Measurements from ENCODE around the gene RTF2.

RTF2 gene

GRCh38 chr20:56438284-56438683 lies 30.1 kb upstream of the RTF2 start:
- DNase-seq (ENCODE audit: low read depth, low spot score), result no peak

DNA sequence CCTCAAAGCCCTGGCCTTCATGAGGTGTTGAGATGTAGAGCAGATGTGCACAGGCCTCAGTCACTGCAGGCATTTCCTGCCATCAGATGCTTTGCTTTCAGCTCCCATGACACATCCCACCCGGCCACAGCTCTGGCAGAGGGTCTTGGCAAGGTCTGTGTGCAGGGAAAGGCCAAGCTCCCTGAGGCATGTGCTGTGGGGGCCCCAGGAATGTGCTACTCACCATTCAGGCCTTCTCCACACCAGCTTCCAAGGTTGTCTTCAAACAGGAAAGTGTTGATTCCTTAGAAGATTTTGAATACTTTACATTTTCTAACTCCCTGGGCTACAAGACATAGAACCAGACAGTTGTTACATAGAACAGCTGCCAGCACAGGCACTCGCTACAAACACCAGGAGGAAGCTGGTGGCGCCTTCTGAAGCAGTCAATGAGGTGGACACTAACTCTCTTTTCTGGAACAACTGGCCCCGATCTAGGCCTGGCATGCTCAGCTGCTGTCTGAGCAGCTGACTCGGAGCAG lies 28.6 kb upstream of the RTF2 start:
- DNase-seq (ENCODE audit: low read depth, low spot score), result peak; percentile 47

GRCh38 chr20:56440346-56441007 lies 27.9 kb upstream of the RTF2 start:
- no peak for DNase-seq (ENCODE audit: low read depth, low spot score)

GRCh38 chr20:56442389-56443365 lies 25.8 kb upstream of the RTF2 start:
- no peak for DNase-seq (ENCODE audit: low read depth, low spot score)

DNA sequence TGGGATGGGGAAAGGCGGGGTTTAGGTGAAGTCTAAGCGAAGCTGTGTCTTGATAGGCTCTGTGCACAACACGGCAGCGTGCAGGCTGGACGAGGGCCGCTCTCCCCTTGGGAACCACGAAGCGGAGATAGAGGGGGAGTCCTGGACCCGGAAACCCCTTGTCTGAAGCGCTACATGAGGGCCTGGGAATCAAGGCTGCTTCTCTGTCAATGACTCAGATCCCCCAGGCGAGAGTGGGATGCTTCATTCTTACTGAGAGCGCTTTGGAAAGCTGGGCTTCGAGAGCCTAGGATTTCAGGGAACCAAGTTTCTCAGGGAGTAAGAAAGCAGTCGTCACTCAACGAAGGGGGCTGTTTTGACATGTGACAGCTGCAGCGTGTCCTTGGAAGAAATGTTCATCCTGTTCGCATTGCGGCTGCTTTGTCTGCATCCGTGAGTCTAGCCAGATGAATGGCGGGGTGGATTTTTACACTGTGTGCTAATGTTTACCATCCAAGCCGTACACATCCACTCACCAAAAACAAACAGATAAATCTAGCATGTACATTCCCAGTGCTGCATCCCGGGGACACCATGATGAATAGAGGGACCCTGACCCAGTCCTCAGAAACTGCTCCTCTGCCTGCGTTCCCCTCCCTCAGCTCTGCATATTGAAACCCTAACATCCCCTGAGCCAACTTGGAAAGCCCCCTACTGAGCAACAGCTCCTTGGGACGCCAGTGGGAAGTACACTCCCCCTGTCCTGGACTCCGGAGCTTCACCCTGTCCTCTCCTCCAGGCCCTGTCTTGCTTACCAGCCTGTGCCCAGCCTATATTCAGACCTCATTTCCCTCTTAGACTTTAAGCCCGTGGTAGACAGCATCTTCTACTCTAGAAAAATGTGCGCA lies 24.5 kb upstream of the RTF2 start:
- DNase-seq (ENCODE audit: low read depth, low spot score), result no peak

DNA sequence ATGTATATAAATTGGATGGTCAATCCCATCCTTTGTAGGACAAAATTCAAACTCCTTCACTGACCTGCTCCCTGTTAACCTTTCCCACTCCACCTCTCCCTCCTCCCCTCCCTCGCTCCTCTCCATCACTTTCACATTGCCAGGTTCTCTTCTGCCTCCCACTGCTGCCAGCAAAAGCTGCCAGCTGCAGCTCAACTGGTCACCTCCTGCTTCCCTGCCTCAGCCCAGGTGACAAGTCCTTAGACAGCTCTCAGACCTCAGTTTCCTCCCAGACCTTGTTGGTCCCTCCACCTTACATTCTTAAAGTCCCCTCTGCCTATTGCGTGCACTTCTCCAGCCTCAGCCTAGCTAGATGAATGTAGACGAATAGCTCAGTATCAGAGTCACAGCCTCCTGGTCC lies 23.3 kb upstream of the RTF2 start:
- no peak for DNase-seq (ENCODE audit: low read depth, low spot score)

GRCh38 chr20:56445540-56445939 lies 22.9 kb upstream of the RTF2 start:
- no peak for DNase-seq (ENCODE audit: low read depth, low spot score)

DNA sequence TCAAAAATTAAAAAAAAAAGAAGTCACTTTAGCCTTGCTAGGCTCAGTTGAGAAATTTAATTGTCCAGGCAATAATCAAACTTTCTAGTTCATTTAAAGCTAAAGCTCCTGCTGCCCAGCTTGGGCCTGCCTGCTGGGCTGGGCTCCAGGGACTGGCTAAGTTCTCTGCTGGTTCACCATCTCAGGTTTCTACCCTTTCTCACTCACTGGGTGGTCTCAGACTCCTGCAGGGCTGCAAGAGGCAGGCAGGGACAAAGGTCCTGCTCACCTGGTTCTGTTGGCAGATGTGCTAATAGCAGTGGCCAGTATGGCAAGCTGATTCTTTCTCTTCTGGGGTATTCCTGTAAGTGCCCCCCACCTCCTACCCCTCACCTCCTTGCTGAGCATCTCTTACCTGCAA lies 21.2 kb upstream of the RTF2 start:
- no peak for DNase-seq (ENCODE audit: low read depth, low spot score)

DNA sequence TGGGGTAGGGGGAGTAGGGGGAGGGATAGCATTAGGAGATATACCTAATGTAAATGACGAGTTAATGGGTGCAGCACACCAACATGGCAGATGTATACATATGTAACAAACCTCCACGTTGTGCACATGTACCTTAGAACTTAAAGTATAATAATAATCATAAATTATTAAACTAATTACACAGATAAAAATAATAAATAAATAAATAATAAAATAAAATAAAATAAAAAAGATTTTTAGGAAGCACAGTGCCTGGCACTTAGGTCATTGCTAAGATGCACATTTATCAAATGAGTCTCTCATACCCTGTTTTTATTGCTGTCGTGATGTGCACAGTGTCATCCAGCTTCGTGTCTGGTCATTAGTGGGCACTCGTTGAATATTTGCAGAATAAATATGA lies 19.0 kb upstream of the RTF2 start:
- DNase-seq (ENCODE audit: low read depth, low spot score), result no peak

GRCh38 chr20:56451056-56451765 lies 17.2 kb upstream of the RTF2 start:
- no peak for DNase-seq (ENCODE audit: low read depth, low spot score)

GRCh38 chr20:56453352-56453751 lies 15.1 kb upstream of the RTF2 start:
- DNase-seq (ENCODE audit: low read depth, low spot score), result no peak

DNA sequence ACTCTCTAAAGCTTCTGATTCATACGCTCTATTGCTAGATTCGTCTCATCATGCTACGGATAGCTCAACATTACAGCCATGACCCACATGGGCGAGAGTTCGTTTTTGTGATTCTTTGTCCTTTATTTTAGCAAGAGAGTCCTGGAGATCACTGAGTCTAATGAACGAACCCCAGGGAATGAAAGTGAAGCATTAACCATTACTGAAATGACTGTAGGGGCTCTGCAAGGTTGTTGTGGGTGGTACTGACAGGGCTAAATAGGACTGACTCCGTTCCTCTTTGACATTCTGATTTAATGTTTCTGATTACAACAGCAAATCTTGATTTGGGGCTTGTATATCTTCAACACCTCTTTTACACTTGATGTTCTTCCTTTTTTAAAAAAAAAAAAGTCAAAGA lies 13.7 kb upstream of the RTF2 start:
- no peak for DNase-seq (ENCODE audit: low read depth, low spot score)

DNA sequence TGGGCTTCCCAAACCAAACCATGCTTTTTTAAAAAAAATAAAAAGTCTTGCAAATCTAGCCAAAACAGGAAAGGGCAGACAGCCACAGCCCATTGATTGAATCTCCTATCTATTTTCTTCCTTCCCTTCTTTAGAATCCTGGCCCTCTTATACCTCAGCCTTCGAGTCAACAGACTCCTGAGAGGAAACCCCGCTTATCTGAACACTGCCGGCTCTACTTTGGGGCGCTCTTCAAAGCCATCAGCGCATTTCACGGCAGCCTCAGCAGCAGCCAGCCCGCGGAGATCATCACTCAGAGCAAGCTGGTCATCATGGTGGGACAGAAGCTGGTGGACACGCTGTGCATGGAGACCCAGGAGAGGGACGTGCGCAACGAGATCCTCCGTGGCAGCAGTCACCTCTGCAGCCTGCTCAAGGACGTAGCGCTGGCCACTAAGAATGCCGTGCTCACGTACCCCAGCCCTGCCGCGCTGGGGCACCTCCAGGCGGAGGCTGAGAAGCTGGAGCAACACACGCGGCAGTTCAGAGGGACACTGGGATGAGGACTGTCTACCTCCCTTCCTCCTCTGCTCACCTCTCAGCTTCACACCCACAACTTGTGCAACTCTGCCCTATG lies 10.1 kb upstream of the RTF2 start:
- DNase-seq (ENCODE audit: low read depth, low spot score), result no peak

DNA sequence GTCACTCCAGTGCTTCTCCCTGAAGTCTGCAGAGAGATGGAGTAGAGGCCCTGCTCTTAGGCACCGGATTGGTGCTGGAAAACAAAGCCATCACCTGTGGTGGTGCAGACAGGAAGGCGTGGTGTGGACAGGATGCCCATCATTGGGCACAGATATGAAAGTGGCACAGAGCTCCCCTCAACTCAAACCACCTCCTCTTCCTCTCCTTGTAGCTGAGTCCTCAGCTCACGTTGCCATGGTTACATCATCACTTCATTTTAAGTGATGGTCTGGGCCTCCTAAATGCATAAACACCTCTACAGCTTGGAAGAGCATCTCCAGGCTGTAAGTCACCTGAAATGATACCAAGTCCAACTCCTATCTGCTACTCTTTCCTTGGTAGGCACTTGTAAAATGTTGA lies 8.0 kb upstream of the RTF2 start:
- DNase-seq (ENCODE audit: low read depth, low spot score), result no peak

- no peak for DNase-seq (ENCODE audit: low read depth, low spot score)
Measured at GRCh38 chr20:56461576-56461975, 6.9 kb upstream of the RTF2 start.

GRCh38 chr20:56463428-56463827 lies 5.0 kb upstream of the RTF2 start:
- DNase-seq (ENCODE audit: low read depth, low spot score), result no peak

- DNase-seq (ENCODE audit: low read depth, low spot score), result no peak
Measured at GRCh38 chr20:56465997-56466396, 2.4 kb upstream of the RTF2 start.

- DNase-seq (ENCODE audit: low read depth, low spot score), result no peak
Measured at GRCh38 chr20:56467968-56468315, 485 bp upstream of the RTF2 start.

GRCh38 chr20:56469077-56469449 lies 636 bp downstream of the RTF2 start:
- DNase-seq (ENCODE audit: low read depth, low spot score), result no peak

DNA sequence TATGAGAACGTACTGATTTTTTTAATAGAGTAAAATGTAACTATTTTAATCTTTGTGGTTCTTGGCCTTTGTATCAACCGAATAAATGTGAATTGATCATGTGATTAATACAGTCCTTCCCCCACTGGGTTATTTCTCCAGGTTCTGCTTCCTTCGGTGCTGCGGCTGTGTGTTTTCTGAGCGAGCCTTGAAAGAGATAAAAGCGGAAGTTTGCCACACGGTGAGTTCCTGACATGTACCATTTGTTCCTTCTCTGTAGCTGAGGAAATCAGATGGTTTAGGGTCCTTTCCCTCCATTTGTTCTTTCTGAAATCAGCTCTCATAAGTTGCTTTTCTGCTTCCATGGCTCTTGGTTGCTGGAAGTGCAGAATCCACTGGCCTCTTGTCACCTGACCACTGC lies 15.5 kb downstream of the RTF2 start:
- DNase-seq (ENCODE audit: low read depth, low spot score), result no peak

DNA sequence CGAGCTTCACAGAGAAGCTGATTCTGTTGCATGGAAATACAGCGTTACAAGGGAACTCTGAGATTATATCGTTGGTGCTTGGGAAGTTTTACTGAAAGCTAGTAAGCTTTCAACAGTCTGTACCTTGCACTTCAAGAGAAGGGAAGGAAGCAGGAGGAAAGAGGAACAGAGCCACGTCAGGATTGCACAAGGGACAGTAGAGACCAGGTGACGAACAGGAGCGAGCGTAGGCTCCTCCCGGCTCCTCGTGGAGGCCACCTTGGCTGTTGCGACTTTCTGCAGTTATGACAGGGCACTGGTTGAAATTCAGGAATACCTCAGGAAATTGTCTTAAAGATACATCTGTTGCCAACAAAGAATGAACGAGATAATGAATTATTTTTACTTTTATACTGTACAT lies 18.8 kb downstream of the RTF2 start:
- DNase-seq (ENCODE audit: low read depth, low spot score), result no peak
